T follicular helper cell (primary cell): ENCODE data around the gene AFF4.
"Not testable (repeated sequence)": the region's sequence is repeated elsewhere in the genome, so short reads cannot be mapped to it uniquely, and the experiment has no call there.

Experiments
- DNase-seq: peaks from one replicate; pipeline ENCODE4 v3.0.0-alpha.2; 2020; ENCODE audit warnings: low read depth

AFF4 gene

GRCh38 chr5:132854992-132855391 is 108.4 kb downstream of the AFF4 start:
- DNase-seq, result not testable (repeated sequence)

- DNase-seq, result no peak
These were observed 109.1 kb downstream of the AFF4 start for GRCh38 chr5:132854301-132854700.

- DNase-seq, result no peak
These were observed 109.6 kb downstream of the AFF4 start for GRCh38 chr5:132853790-132854189.

GRCh38 chr5:132853323-132853722 is 110.1 kb downstream of the AFF4 start:
- no peak for DNase-seq

- no peak for DNase-seq
These were observed 113.4 kb downstream of the AFF4 start for GRCh38 chr5:132850066-132850465.

- DNase-seq, result no peak
These were observed 114.1 kb downstream of the AFF4 start for GRCh38 chr5:132849347-132849746.

- no peak for DNase-seq
These were observed 115.2 kb downstream of the AFF4 start for GRCh38 chr5:132848270-132848669.

GRCh38 chr5:132841305-132841704 is 122.1 kb downstream of the AFF4 start:
- DNase-seq, result no peak

GRCh38 chr5:132840896-132841295 is 122.5 kb downstream of the AFF4 start:
- no peak for DNase-seq

- DNase-seq, result no peak
These were observed 123.1 kb downstream of the AFF4 start for GRCh38 chr5:132840313-132840712.

GRCh38 chr5:132839426-132840301 is 123.8 kb downstream of the AFF4 start:
- no peak for DNase-seq

GRCh38 chr5:132838516-132839282 is 124.7 kb downstream of the AFF4 start:
- no peak for DNase-seq

GRCh38 chr5:132837868-132838267 is 125.6 kb downstream of the AFF4 start:
- no peak for DNase-seq

GRCh38 chr5:132836852-132837251 is 126.6 kb downstream of the AFF4 start:
- DNase-seq, result no peak

- DNase-seq, result no peak
These were observed 129.4 kb downstream of the AFF4 start for GRCh38 chr5:132834057-132834456.

- no peak for DNase-seq
These were observed 130.8 kb downstream of the AFF4 start for GRCh38 chr5:132832612-132833011.

GRCh38 chr5:132831095-132831860 is 132.2 kb downstream of the AFF4 start:
- no peak for DNase-seq

GRCh38 chr5:132830436-132831094 is 132.9 kb downstream of the AFF4 start, which contains the start of gene SHROOM1:
Gene SHROOM1, minus strand, starts transcription at chr5:132830647. Its CDS starts 4,507 bp downstream, at chr5:132826140.
- DNase-seq, result no peak

- DNase-seq, result peak; percentile 51
These were observed 133.5 kb downstream of the AFF4 start for GRCh38 chr5:132829742-132830435.

GRCh38 chr5:132828846-132829494 is 134.5 kb downstream of the AFF4 start:
- no peak for DNase-seq
